Measurements from ENCODE around the gene SPINK6.

The SPINK6 gene

DNA sequence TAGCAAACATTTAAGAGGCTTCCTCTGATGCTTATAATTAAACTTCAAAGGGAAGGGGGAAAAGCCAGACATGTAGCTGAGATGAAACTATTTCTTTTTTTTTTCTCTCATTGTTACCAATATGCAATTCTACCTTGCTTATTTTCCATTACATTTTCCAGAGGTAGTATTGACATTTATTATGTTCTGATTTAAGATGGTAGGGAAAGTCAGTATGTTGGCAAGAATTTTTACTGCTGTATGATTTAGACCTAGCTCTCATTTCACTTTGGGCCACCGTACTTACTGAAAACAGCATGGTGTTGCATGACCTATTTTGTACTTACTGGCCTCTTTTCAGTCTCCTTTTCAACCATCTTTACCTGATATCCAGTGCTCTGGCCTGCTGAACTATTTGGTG is 9.6 kb upstream of the SPINK6 start:
- Mint-ChIP-seq H3K4me3 (no peak overlapping the region), H3K9me3 (no peaks in the 10 kb centered on the region), H3K27ac (ENCODE audit: low read depth) (no peak overlapping the region), H3K4me1 (no peaks in the 10 kb centered on the region), H3K36me3 (ENCODE audit: insufficient read depth) (no peaks in the 10 kb centered on the region), H3K27me3 (no peaks in the 10 kb centered on the region)
- ATAC-seq (replicated peaks; ENCODE audit: extremely low read depth, poor library complexity, severe bottlenecking) (no peak), DNase-seq (ENCODE audit: low spot score in 2 of 2) (no peak)

- H3K4me3 Mint-ChIP-seq, result no peak overlapping the region
- ATAC-seq (replicated peaks; ENCODE audit: extremely low read depth, poor library complexity, severe bottlenecking), result no peak
- H3K36me3 Mint-ChIP-seq (ENCODE audit: insufficient read depth), result no peaks in the 10 kb centered on the region
- no peaks in the 10 kb centered on the region for H3K27me3 Mint-ChIP-seq
- no peaks in the 10 kb centered on the region for H3K4me1 Mint-ChIP-seq
- no peak overlapping the region for H3K27ac Mint-ChIP-seq (ENCODE audit: low read depth)
- H3K9me3 Mint-ChIP-seq, result no peaks in the 10 kb centered on the region
- no peak for DNase-seq (ENCODE audit: low spot score in 2 of 2)
Measured at GRCh38 chr5:148201151-148201550, 1.7 kb upstream of the SPINK6 start.

GRCh38 chr5:148205044-148205806 is 2.4 kb downstream of the SPINK6 start:
- peaks cover 9% of the 10 kb centered on the region for H3K27me3 Mint-ChIP-seq
- no peaks in the 10 kb centered on the region for H3K36me3 Mint-ChIP-seq (ENCODE audit: insufficient read depth)
- H3K9me3 Mint-ChIP-seq, result no peaks in the 10 kb centered on the region
- no peaks in the 10 kb centered on the region for H3K4me1 Mint-ChIP-seq
- no peak overlapping the region for H3K4me3 Mint-ChIP-seq
- H3K27ac Mint-ChIP-seq (ENCODE audit: low read depth), result no peak overlapping the region
- no peak for DNase-seq (ENCODE audit: low spot score in 2 of 2)
- no peak for ATAC-seq (replicated peaks; ENCODE audit: extremely low read depth, poor library complexity, severe bottlenecking)

GRCh38 chr5:148205865-148206264 is 3.0 kb downstream of the SPINK6 start:
- ATAC-seq (replicated peaks; ENCODE audit: extremely low read depth, poor library complexity, severe bottlenecking) (no peak), DNase-seq (ENCODE audit: low spot score in 2 of 2) (no peak)
- Mint-ChIP-seq H3K4me3 (no peak overlapping the region), H3K27ac (ENCODE audit: low read depth) (no peak overlapping the region), H3K4me1 (no peaks in the 10 kb centered on the region), H3K27me3 (peaks cover 9% of the 10 kb centered on the region), H3K36me3 (ENCODE audit: insufficient read depth) (no peaks in the 10 kb centered on the region), H3K9me3 (no peaks in the 10 kb centered on the region)

GRCh38 chr5:148206620-148207019 is 3.8 kb downstream of the SPINK6 start:
- DNase-seq (ENCODE audit: low spot score in 2 of 2) (no peak), ATAC-seq (replicated peaks; ENCODE audit: extremely low read depth, poor library complexity, severe bottlenecking) (no peak)
- Mint-ChIP-seq H3K9me3 (no peaks in the 10 kb centered on the region), H3K4me1 (no peaks in the 10 kb centered on the region), H3K27ac (ENCODE audit: low read depth) (no peak overlapping the region), H3K36me3 (ENCODE audit: insufficient read depth) (no peaks in the 10 kb centered on the region), H3K27me3 (peaks cover 9% of the 10 kb centered on the region), H3K4me3 (no peak overlapping the region)

GRCh38 chr5:148208226-148208625 is 5.4 kb downstream of the SPINK6 start:
- H3K4me3 Mint-ChIP-seq, result no peak overlapping the region
- ATAC-seq (replicated peaks; ENCODE audit: extremely low read depth, poor library complexity, severe bottlenecking) (no peak), DNase-seq (ENCODE audit: low spot score in 2 of 2) (no peak)
- H3K4me1 Mint-ChIP-seq, result no peaks in the 10 kb centered on the region
- H3K36me3 Mint-ChIP-seq (ENCODE audit: insufficient read depth), result no peaks in the 10 kb centered on the region
- H3K27me3 Mint-ChIP-seq, result peaks cover 9% of the 10 kb centered on the region
- H3K27ac Mint-ChIP-seq (ENCODE audit: low read depth), result no peak overlapping the region
- no peaks in the 10 kb centered on the region for H3K9me3 Mint-ChIP-seq

GRCh38 chr5:148209151-148209770 is 6.4 kb downstream of the SPINK6 start:
- Mint-ChIP-seq H3K27me3 (peaks cover 9% of the 10 kb centered on the region), H3K4me1 (no peaks in the 10 kb centered on the region), H3K27ac (ENCODE audit: low read depth) (no peak overlapping the region), H3K4me3 (no peak overlapping the region), H3K9me3 (no peaks in the 10 kb centered on the region), H3K36me3 (ENCODE audit: insufficient read depth) (no peaks in the 10 kb centered on the region)
- ATAC-seq (replicated peaks; ENCODE audit: extremely low read depth, poor library complexity, severe bottlenecking), result no peak
- no peak for DNase-seq (ENCODE audit: low spot score in 2 of 2)

DNA sequence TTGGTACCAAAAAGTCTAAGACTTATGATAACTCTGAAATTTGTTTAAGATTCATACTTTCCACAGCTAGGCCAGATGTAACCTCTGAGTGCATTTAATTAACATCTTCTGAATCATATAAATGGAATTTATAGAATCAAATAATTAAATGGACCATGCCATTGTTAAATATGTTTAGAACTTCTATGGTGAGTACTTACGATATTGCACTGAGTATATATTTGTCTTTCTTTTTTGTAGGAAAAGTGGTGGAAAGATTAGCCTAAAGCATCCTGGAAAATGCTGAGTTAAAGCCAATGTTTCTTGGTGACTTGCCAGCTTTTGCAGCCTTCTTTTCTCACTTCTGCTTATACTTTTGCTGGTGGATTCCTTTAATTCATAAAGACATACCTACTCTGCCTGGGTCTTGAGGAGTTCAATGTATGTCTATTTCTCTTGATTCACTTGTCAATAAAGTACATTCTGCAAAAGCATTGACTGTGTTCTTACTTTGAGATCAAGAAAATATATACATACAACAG is 11.9 kb downstream of the SPINK6 start:
- Mint-ChIP-seq H3K4me1 (no peaks in the 10 kb centered on the region), H3K36me3 (ENCODE audit: insufficient read depth) (no peaks in the 10 kb centered on the region), H3K9me3 (no peaks in the 10 kb centered on the region), H3K27me3 (no peaks in the 10 kb centered on the region), H3K4me3 (no peak overlapping the region), H3K27ac (ENCODE audit: low read depth) (no peak overlapping the region)
- DNase-seq (ENCODE audit: low spot score in 2 of 2) (no peak), ATAC-seq (replicated peaks; ENCODE audit: extremely low read depth, poor library complexity, severe bottlenecking) (no peak)

DNA sequence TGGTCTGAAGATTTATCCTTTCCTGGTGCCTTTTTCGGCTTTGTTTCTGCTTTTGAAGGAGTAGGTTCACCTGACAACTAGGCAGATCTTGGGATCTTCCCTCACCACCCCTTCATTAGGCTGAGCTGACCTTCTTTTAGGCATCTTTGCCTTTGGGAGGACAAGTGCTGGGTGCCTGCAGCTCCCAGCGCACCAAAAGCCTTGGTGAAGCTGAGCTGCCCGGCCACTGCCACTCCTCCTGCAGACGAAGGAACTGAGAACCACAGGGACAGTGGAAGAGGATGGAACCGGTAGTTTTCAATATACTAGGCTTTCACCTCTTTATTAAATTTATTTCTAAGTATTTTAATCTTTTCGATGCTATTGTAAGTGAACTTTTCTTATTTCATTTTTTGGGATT is 18.7 kb downstream of the SPINK6 start:
- Mint-ChIP-seq H3K4me1 (no peaks in the 10 kb centered on the region), H3K27me3 (peaks cover 33% of the 10 kb centered on the region), H3K36me3 (ENCODE audit: insufficient read depth) (no peaks in the 10 kb centered on the region), H3K27ac (ENCODE audit: low read depth) (no peak overlapping the region), H3K4me3 (no peak overlapping the region), H3K9me3 (no peaks in the 10 kb centered on the region)
- DNase-seq (ENCODE audit: low spot score in 2 of 2), result no peak
- no peak for ATAC-seq (replicated peaks; ENCODE audit: extremely low read depth, poor library complexity, severe bottlenecking)

GRCh38 chr5:148224117-148224742 is 21.4 kb downstream of the SPINK6 start:
- Mint-ChIP-seq H3K27me3 (peaks cover 38% of the 10 kb centered on the region), H3K4me1 (no peaks in the 10 kb centered on the region), H3K27ac (ENCODE audit: low read depth) (no peak overlapping the region), H3K4me3 (no peak overlapping the region), H3K9me3 (no peaks in the 10 kb centered on the region), H3K36me3 (ENCODE audit: insufficient read depth) (no peaks in the 10 kb centered on the region)
- ATAC-seq (replicated peaks; ENCODE audit: extremely low read depth, poor library complexity, severe bottlenecking) (no peak), DNase-seq (ENCODE audit: low spot score in 2 of 2) (no peak)

DNA sequence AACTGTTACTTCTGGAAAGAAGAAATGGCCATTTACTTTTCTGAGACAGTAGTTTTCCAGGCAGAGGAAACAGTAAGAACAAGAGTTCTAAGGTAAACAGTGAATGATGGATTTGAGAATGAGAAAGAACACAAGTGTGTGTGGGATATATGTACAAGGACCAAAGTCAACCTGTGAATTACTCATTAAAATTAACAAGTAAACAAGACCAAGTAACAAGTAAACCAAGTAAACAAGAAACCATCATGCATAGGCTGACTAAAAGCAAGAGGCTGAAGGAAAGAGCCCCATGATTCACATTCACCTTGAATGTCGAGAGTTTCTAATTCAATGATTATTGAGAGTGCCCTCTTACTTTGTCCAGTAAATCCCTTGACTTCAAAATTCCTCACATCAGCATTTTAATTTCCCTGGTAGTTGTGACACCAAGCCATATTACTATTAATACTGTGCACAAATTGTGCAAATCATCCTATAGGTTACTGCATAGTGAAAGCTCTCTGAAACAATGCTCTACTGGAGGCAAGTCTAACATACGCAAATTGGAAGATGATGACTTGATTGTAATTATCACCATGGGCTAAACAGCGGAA is 25.6 kb downstream of the SPINK6 start:
- Mint-ChIP-seq H3K4me1 (no peaks in the 10 kb centered on the region), H3K4me3 (no peak overlapping the region), H3K27me3 (peaks cover 24% of the 10 kb centered on the region), H3K9me3 (no peaks in the 10 kb centered on the region), H3K27ac (ENCODE audit: low read depth) (no peak overlapping the region), H3K36me3 (ENCODE audit: insufficient read depth) (no peaks in the 10 kb centered on the region)
- ATAC-seq (replicated peaks; ENCODE audit: extremely low read depth, poor library complexity, severe bottlenecking) (no peak), DNase-seq (ENCODE audit: low spot score in 2 of 2) (no peak)

DNA sequence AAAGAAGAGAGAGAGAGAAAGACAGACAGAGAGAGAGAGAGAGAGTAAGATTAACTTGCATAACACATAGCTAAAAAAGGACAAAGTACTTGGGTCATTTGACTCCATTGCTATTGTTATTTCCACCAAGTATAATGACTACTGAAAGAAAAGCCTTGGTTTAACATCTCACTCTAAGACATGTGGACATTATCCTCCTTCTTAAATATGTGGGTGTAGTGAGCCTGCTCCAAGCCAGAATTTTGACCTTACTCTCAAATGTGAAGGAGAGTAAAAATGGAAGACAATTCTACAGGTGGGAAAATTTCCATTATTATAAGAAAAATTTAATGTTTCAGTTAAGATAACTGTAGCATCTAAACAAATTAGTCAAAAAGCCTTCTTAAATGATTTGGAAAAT is 27.0 kb downstream of the SPINK6 start:
- Mint-ChIP-seq H3K36me3 (ENCODE audit: insufficient read depth) (no peaks in the 10 kb centered on the region), H3K27ac (ENCODE audit: low read depth) (no peak overlapping the region), H3K4me3 (no peak overlapping the region)

More for the DNA sequence above, 27.0 kb downstream of the SPINK6 start:
- Mint-ChIP-seq H3K4me1 (no peaks in the 10 kb centered on the region), H3K9me3 (no peaks in the 10 kb centered on the region), H3K27me3 (peaks cover 22% of the 10 kb centered on the region)
- DNase-seq (ENCODE audit: low spot score in 2 of 2) (no peak), ATAC-seq (replicated peaks; ENCODE audit: extremely low read depth, poor library complexity, severe bottlenecking) (no peak)

All from central memory CD8-positive, alpha-beta T cell (primary cell).